ENCODE measurements around the gene GATA2. TPM values are rescaled to one million over a fixed set of nuclear protein-coding genes. Genes with fewer than 3 reads are reported as not detected.

Gene GATA2
- 9.0 and 10.1 TPM in 2 replicates for total RNA-seq (2014; rRNA removed; shearing (Covaris generic))

GRCh38 chr3:128492671-128493569 lies at the start of gene GATA2:
Gene GATA2 (minus strand): TSS chr3:128493201. CDS start chr3:128487031, 6,170 bp downstream.
- no peak for DNase-seq (ENCODE audit: low read depth)

GRCh38 chr3:128541246-128541645 lies 48.2 kb upstream of the GATA2 start:
- DNase-seq (ENCODE audit: low read depth), result no peak

GRCh38 chr3:128539376-128539775 lies 46.4 kb upstream of the GATA2 start:
- DNase-seq (ENCODE audit: low read depth), result no peak

- peak; percentile 27 for DNase-seq (ENCODE audit: low read depth)
These were observed 44.2 kb upstream of the GATA2 start for GRCh38 chr3:128537091-128537703.

GRCh38 chr3:128532012-128532983 lies 39.3 kb upstream of the GATA2 start:
- DNase-seq (ENCODE audit: low read depth), result no peak

- no peak for DNase-seq (ENCODE audit: low read depth)
These were observed 31.6 kb upstream of the GATA2 start for GRCh38 chr3:128524374-128525299.

GRCh38 chr3:128523591-128523990 lies 30.6 kb upstream of the GATA2 start:
- DNase-seq (ENCODE audit: low read depth), result no peak

- DNase-seq (ENCODE audit: low read depth), result no peak
These were observed 28.7 kb upstream of the GATA2 start for GRCh38 chr3:128521715-128522114.

GRCh38 chr3:128518587-128519490 lies 25.8 kb upstream of the GATA2 start:
- DNase-seq (ENCODE audit: low read depth), result no peak

GRCh38 chr3:128517648-128518047 lies 24.6 kb upstream of the GATA2 start:
- DNase-seq (ENCODE audit: low read depth), result no peak

- DNase-seq (ENCODE audit: low read depth), result no peak
These were observed 23.0 kb upstream of the GATA2 start for GRCh38 chr3:128515967-128516366.

- DNase-seq (ENCODE audit: low read depth), result no peak
These were observed 15.9 kb upstream of the GATA2 start for GRCh38 chr3:128508852-128509251.

GRCh38 chr3:128506754-128507153 lies 13.8 kb upstream of the GATA2 start:
- no peak for DNase-seq (ENCODE audit: low read depth)

GRCh38 chr3:128505771-128506170 lies 12.8 kb upstream of the GATA2 start:
- DNase-seq (ENCODE audit: low read depth), result no peak

- DNase-seq (ENCODE audit: low read depth), result peak; percentile 84
These were observed 12.1 kb upstream of the GATA2 start for GRCh38 chr3:128504963-128505730.

GRCh38 chr3:128504533-128504915 lies 11.5 kb upstream of the GATA2 start:
- no peak for DNase-seq (ENCODE audit: low read depth)

GRCh38 chr3:128503751-128504532 lies 10.9 kb upstream of the GATA2 start:
- DNase-seq (ENCODE audit: low read depth), result no peak

GRCh38 chr3:128503164-128503651 lies 10.2 kb upstream of the GATA2 start:
- no peak for DNase-seq (ENCODE audit: low read depth)

Measured in RPMI7951 (cell line).